ENCODE results near the gene DLL3. TPM values are rescaled to one million over a fixed set of nuclear protein-coding genes. Genes with fewer than 3 reads are reported as not detected.

Gene DLL3
- total RNA-seq, 1 donor from 2014 or later = not detected

- intact Hi-C loops (cut with DNase I) = no loop called here
- ATAC-seq (ENCODE audit: poor library complexity) = no peak
- no peak for DNase-seq
These were observed 9.9 kb downstream of the DLL3 start for GRCh38 chr19:39508629-39509028.

GRCh38 chr19:39509233-39509632 is 10.5 kb downstream of the DLL3 start:
- DNase-seq (no peak), ATAC-seq (ENCODE audit: poor library complexity) (no peak)
- intact Hi-C loops (cut with DNase I) = no loop called here

DNA sequence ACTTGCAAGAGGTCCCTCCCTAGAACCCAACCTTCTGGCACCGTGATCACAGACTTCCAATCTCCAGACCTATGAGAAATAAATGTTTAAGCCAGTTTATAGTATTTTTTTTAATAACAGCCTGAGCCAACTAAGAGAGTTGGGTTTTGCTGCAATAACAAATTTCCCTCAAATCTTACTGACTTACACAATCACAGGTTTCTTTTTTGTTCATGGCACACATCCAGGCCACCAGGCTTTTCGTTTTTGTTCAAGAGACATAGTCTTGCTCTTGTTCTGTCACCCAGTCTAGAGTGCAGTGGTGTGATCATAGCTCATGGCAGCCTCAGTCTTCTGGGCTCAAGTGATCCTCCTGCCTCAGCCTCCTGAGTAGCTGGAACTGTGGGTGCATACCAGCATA is 14.2 kb downstream of the DLL3 start:
- intact Hi-C loops (cut with DNase I) = no loop called here
- no peak for ATAC-seq (ENCODE audit: poor library complexity)
- DNase-seq = no peak

DNA sequence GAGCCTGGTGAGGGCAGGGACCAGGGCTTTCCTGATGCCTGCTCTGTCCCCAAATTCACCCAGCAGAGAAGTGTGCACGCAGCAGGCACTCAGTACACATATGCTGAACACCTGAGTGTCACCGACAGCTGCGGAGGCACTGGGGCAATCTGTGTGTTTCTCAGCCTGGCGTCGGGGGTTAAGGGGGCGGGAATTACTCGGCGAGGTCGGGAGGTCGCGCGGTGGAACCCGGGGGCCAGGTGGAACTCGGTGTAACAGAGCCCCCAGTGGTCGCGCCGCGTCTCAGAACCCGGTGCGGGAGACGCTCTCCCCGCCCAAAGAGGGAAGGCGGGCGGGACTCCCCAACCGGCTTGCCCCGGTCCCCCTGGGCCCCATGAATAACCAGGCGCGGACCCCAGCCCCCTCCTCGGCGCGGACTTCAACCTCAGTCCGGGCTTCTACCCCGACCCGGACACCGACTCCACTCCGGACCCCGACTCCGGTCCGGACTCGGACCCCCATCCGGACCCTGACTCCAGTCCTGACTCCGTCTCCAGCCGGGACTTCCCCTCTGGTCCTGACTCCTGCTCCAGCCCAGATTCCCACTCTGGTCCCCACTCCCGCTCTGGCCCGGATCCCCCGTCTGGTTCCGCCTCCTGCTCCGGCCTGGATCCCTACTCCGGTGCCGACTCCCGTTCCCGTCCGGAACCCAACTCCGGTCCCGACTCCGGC is 16.2 kb downstream of the DLL3 start, which contains the start of gene SELENOV:
SELENOV (plus strand) TSS at position 300 of the 711 bp plus-strand sequence; CDS start at position 374, 74 bp downstream.
- ATAC-seq (ENCODE audit: poor library complexity) = peak; percentile 18
- intact Hi-C loops (cut with DNase I) = no loop called here
- DNase-seq = no peak

DNA sequence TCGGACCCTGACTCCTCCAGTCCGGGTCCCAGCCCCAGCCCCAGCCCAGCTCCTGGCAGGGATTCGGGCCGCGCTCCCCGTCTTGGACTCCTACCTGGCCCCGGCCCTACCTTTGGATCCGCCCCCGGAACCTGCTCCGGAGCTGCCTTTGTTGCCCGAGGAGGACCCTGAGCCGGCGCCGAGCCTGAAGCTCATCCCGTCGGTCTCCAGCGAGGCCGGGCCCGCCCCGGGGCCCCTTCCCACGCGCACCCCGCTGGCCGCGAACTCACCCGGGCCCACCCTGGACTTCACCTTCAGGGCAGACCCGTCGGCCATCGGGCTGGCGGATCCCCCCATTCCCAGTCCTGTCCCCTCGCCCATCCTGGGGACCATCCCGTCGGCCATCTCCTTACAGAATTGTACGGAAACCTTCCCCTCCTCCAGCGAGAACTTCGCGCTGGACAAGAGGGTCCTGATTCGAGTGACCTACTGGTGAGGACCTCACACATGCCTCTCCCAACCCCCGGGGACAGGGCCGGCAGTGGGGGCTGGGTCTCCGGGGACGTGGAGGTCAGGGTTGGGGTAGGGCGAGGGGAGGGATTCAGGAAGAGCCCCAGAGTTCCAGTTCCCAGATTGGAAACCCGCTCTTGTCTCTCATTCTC is 16.9 kb downstream of the DLL3 start:
- DNase-seq (no peak), ATAC-seq (ENCODE audit: poor library complexity) (no peak)
- intact Hi-C loops (cut with DNase I) = no loop called here

GRCh38 chr19:39516270-39516669 is 17.5 kb downstream of the DLL3 start:
- intact Hi-C loops (cut with DNase I) = no loop called here
- DNase-seq = no peak
- no peak for ATAC-seq (ENCODE audit: poor library complexity)

DNA sequence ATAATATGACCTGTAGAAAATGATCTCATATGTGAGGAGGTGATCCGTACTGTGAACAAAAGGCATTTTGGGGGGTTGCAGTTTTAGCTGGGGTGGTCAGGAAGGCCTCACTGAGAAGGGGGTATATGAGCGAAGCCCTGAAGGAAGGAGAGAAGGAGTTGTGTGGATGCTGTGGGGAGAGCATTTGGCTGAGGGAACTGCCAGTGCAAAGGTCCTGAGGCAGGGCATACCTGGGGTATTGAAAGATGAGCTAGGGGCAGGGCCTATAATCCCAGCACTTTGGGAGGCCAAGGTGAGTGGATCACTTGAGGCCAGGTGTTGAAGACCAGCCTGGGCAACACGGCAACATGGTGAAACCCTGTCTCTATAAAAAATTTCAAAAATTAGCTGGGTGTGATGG is 18.7 kb downstream of the DLL3 start:
- ATAC-seq (ENCODE audit: poor library complexity) (no peak), DNase-seq (no peak)
- intact Hi-C loops (cut with DNase I) = no loop called here

GRCh38 chr19:39518458-39518857 is 19.7 kb downstream of the DLL3 start:
- no peak for DNase-seq
- intact Hi-C loops (cut with DNase I) = no loop called here
- no peak for ATAC-seq (ENCODE audit: poor library complexity)

DNA sequence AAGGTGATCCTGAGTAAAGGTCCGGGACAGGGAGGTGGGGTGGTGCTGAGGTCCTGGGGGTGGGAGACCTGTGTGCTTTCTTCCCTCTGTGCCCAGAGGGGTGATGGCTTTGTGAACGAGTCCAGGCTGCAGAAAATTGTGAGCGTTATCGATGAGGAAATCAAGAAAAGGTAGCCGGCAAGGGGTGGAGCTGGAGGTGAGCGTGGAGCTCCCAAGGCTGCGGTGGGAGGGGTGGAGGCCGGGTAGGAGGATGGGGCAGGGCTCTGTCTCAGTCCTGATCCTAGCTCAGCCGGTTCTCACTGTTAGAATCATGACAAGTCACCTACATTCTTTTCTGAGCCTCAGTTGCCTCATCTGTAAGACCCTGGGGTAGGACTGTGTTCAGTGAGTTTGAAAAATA is 20.2 kb downstream of the DLL3 start:
- ATAC-seq (ENCODE audit: poor library complexity) = no peak
- intact Hi-C loops (cut with DNase I) = no loop called here
- no peak for DNase-seq

- no peak for DNase-seq
- intact Hi-C loops (cut with DNase I) = no loop called here
- ATAC-seq (ENCODE audit: poor library complexity) = no peak
These were observed 22.1 kb downstream of the DLL3 start for GRCh38 chr19:39520541-39521484.

DNA sequence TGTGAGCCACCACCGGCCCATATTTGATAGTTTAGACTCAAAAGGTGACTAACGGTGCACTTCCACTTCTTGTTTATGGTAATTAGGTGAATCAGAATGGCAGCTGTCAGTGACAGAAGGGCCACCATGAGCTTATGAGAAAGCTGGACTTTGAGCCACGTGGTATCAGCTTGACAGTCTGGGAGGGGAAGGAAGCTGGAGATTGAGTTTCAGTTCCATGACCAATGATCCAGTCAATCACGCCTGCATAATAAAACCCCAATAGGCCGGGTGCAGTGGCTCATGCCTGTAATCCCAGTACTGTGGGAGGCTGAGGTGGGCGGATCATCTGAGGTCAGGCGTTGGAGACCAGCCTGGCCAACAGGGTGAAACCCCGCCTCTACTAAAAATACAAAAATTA is 25.7 kb downstream of the DLL3 start:
- ATAC-seq (ENCODE audit: poor library complexity) = no peak
- DNase-seq = no peak
- intact Hi-C loops (cut with DNase I) = no loop called here

DNA sequence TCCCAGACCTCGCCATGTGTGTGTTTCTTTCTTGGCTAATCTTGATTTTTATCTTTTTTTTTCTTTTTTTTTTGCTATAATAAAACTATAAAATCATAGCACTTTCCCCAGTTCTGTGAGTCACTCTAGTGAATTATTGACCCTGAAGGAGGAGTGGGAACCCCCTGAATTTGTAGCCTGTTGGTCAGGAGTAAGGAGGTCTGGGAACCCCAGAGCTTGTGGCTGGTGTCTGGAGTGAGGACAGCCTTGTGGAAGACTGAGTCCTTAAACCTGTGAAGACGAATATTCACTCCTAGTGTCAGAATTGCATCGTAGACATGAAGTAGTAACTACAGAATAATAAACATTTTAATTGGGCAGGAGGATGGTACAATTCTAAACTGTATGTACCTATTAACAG is 26.5 kb downstream of the DLL3 start:
- intact Hi-C loops (cut with DNase I) = no loop called here
- ATAC-seq (ENCODE audit: poor library complexity) (no peak), DNase-seq (no peak)

DNA sequence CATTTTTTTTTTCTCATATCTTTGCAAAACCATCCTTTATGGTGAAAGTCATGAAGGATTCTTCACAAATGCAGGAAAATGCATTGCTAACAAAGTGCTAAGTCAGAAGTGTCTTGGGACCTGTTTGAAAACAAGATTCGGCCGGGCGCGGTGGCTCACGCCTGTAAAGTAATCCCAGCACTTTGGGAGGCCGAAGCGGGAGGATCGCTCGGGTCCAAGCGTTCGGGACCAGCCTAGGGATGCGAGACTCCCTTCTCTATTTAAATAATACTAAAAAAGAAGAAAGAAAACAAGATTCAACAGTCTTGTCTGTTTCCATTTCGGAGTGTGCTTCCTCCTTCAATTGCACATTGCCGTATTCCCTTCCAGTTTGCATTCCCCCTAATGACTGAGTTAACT is 33.1 kb downstream of the DLL3 start:
- intact Hi-C loops (cut with DNase I) = loop anchor here (2.0 kb wide), 1 partner anchor 57 kb away; no protein-coding TSS in a partner anchor
- ATAC-seq (ENCODE audit: poor library complexity) (no peak), DNase-seq (no peak)

DNA sequence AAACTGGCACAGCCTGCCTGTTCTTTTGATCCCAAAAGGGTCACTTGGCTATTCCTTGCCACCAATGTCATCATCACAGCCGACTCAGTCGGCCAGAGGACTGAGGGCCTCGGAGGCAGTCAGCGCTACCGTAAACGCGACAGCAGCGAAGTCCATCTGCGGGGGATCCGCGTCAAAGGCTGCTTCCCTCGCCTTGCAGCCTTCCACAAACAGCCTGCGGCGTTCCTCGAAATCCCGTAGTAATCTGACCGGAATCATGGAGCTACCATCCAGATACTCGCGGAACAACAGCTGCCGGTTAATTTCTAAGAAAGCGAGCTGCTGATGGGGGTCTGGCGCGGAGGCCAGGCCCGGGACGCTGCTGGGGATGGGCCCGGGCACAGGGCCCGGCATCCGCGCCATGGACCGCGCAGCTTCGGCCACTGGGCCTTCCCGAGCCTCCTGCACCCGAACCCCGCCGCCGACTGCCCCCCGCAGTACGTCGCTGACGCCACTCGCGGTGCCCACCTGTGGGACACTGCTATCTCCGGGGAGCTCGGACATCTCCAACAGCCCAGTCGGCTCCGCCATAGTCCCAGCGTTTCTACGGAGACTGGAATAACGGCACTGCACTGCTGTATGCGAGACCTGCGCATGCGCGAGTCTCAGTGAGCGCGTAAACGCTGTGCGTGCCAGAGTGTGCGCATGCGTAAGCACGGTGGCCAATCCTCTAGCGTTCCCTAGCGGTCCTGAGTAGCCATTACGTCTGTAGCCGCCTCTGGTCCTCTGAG is 33.7 kb downstream of the DLL3 start, which contains the start of gene EID2B:
EID2B (minus strand) TSS at position 620 of the 770 bp plus-strand sequence; CDS start at position 570, 50 bp downstream.
- peak; percentile 99 for ATAC-seq (ENCODE audit: poor library complexity)
- DNase-seq = peak; percentile 98
- intact Hi-C loops (cut with DNase I) = loop anchor here (2.0 kb wide), 1 partner anchor 58 kb away; no protein-coding TSS in a partner anchor

DNA sequence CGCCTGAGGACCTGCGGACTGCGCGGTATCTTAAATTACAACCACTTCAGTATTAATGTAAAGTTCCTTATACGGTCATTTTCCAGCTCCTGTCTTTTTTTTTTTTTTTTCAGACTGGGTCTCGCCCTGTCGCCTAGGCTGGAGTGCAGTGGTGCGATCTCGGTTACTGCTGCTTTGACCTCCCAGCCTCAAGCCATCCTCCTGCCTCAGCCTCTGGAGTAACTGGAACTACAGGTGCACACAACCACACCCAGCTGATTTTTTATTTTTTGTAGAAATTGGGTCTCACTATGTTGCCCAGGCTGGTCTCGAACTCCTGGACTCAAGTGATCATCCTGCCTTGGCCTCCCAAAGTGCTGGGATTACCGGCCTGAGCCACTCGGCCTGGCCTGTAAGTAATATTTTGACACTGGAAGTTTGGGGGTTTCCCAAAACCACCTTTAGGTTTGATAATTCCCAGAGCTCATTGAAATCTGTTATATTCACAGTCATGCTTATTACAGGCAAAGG is 34.3 kb downstream of the DLL3 start:
- intact Hi-C loops (cut with DNase I) = loop anchor here (2.0 kb wide), 1 partner anchor 58 kb away; no protein-coding TSS in a partner anchor
- ATAC-seq (ENCODE audit: poor library complexity) (peak; percentile 18), DNase-seq (no peak)

- ATAC-seq (ENCODE audit: poor library complexity) = no peak
- DNase-seq = no peak
- intact Hi-C loops (cut with DNase I) = loop anchor here (2.0 kb wide), 1 partner anchor 59 kb away; no protein-coding TSS in a partner anchor
These were observed 35.0 kb downstream of the DLL3 start for GRCh38 chr19:39533791-39534190.

GRCh38 chr19:39539165-39539517 is 40.4 kb downstream of the DLL3 start:
- ATAC-seq (ENCODE audit: poor library complexity) = no peak
- no peak for DNase-seq
- intact Hi-C loops (cut with DNase I) = no loop called here

All from Right ventricle myocardium superior (tissue), 1 donor.